BLaER1 treated with 17β-estradiol and CSF1 and Interleukin-3, amounts not matched to agents 10 nM and 100 nM (cell line): ENCODE results near the gene AKT1.

ENCODE experiments used
- H3K27ac ChIP-seq, 11 experiments: shearing (Covaris generic); formaldehyde crosslinking; 2 replicates each; pipeline ENCODE4 v1.8.1; 2022
- H3K27me3 ChIP-seq, 11 experiments: shearing (Covaris generic); formaldehyde crosslinking; 2 replicates each; pipeline ENCODE4 v1.8.1; 2022
- H3K36me3 ChIP-seq, 11 experiments: shearing (Covaris generic); formaldehyde crosslinking; 2 replicates each; pipeline ENCODE4 v1.8.1; 2022
- H3K4me1 ChIP-seq, 10 experiments: shearing (Covaris generic); formaldehyde crosslinking; 2 replicates each; pipeline ENCODE4 v1.8.1; 2022
- H3K4me2 ChIP-seq, 11 experiments: shearing (Covaris generic); formaldehyde crosslinking; 2 replicates each; pipeline ENCODE4 v1.8.1; 2022
- H3K4me3 ChIP-seq, 10 experiments: shearing (Covaris generic); formaldehyde crosslinking; 2 replicates each; pipeline ENCODE4 v1.8.1; 2022
- H3K9ac ChIP-seq, 11 experiments: shearing (Covaris generic); formaldehyde crosslinking; 2 replicates each; pipeline ENCODE4 v1.8.1; 2022
- H3K9me3 ChIP-seq, 11 experiments: shearing (Covaris generic); formaldehyde crosslinking; replicated peaks in 1 of 11; 2 replicates each; pipeline ENCODE4 v1.8.1; 2022
- H4K20me1 ChIP-seq, 11 experiments: shearing (Covaris generic); formaldehyde crosslinking; 2 replicates each; pipeline ENCODE4 v1.8.1; 2022
- Cebpa-rat ChIP-seq, 11 experiments: shearing (Covaris generic); IDR thresholded peaks; 2 replicates each; pipeline ENCODE4 v1.8.1; 2022

The AKT1 gene

DNA sequence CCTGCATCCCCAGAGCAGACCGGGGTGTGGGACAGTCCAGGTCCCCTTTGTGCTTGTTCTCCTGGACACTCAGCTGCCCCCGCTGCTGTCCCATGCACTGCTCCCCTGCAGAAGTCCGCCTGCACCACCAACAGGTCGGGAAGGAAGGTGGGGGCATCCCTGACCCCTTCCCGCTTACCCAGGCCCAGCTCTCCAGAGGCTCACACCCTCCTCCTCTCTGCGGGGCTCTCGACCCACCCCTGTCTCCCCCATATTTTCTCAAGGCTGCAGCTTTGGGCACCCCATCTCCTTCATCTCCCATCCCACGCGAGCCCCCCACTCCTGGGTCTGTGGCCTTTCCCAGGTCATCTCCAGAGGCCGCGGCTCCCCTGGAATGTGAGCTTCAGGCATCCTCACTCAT is 14.8 kb upstream of the AKT1 start:
- Histone ChIP-seq H3K9ac (0 out of 22 replicates have a peak overlapping the region, but pooled peaks of 1 of the 11 experiments have one; percentile 5), H3K4me2 (no peak overlapping the region), H3K9me3 (no peaks in the 10 kb centered on the region), H3K36me3 (peaks cover 0 to 5% (median 0%) of the 10 kb centered on the region in 11 experiments; a peak in 3 of 22 replicates), H4K20me1 (peaks cover 0 to 19% (median 11%) of the 10 kb centered on the region in 11 experiments; a peak in 14 of 22 replicates), H3K27ac (no peak overlapping the region), H3K27me3 (no peaks in the 10 kb centered on the region), H3K4me1 (peaks cover 22 to 40% (median 29%) of the 10 kb centered on the region in 10 experiments), H3K4me3 (no peak overlapping the region)
- no peak for TF ChIP-seq Cebpa-rat (IDR thresholded peaks at IDR 0.05)

DNA sequence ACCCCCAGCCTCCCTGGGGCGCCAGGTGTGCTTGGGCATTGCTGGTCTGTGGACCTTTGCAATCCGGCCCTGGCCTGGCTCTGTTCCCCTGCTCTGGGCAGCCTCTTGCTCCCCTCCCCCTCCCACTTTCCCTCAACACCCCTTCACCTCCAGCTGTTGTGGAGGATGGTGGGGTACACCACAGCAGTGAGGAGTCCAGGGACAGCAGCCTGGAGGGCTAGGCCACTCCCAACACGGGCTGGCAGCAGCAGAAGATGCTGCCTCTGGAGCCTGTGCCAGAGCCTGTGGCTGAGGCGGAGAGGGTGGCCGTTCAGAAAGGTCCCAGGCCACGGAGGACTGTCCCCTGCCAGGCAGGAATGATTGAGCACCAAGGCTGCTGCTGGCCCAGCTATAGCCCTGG is 12.9 kb upstream of the AKT1 start:
- Histone ChIP-seq H3K36me3 (peaks cover 0 to 5% (median 0%) of the 10 kb centered on the region in 11 experiments; a peak in 2 of 22 replicates), H3K9ac (no peak overlapping the region), H3K4me3 (no peak overlapping the region), H3K9me3 (no peaks in the 10 kb centered on the region), H4K20me1 (peaks cover 0 to 30% (median 17%) of the 10 kb centered on the region in 11 experiments; a peak in 15 of 22 replicates), H3K27me3 (no peaks in the 10 kb centered on the region), H3K4me2 (no peak overlapping the region), H3K4me1 (peaks cover 28 to 40% (median 30%) of the 10 kb centered on the region in 10 experiments), H3K27ac (no peak overlapping the region)
- TF ChIP-seq Cebpa-rat (IDR thresholded peaks at IDR 0.05), result no peak

DNA sequence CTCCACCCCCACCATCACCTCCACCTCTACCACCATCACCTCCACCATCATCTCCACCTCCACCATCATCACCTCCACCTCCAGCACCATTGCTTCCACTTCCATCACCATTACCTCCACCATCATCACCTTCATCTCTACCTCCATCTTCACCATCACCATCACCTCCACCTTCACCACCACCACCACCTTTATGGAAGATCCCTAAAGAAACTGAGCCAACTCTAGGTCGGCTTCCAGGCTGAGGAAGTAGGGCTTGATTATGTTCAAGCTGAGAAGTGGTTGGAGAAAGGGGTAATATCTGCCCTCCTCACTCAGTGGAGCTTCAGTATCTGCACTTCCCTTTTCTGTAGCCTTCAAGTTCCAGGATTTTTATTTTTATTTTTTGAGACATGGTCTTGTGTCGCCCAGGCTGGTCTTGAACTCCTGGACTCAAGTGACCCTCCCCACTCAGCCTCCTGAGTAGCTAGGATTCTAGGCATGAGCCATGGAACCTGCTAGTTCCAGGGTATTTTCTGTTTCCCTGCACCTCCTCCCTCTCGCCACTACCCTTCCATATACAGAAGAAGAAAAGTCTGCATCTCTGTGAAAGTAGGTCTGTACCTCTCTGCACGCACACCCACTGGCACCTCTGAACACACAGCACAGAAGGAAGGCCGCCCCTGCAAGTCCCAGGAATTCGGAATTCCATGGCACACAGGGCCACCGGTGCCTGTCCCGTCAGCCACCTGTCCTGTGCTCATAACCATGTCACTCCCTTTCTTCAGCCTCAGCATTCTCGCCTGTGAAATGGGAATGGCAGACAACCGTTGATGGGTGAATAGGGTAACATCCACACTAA is 11.3 kb upstream of the AKT1 start:
- no peak overlapping the region for H3K4me3 ChIP-seq
- H3K36me3 ChIP-seq, result peaks cover 0 to 5% (median 0%) of the 10 kb centered on the region in 11 experiments; a peak in 2 of 22 replicates
- peaks cover 0 to 44% (median 30%) of the 10 kb centered on the region in 11 experiments; a peak in 18 of 22 replicates for H4K20me1 ChIP-seq
- no peak for TF ChIP-seq Cebpa-rat (IDR thresholded peaks at IDR 0.05)
- H3K9me3 ChIP-seq, result no peaks in the 10 kb centered on the region
- H3K9ac ChIP-seq, result no peak overlapping the region
- peak overlapping the region in 2 of 11 experiments; percentile 41 to 54; a peak in 4 of 22 replicates for H3K4me2 ChIP-seq
- no peak overlapping the region; a peak in 1 of 22 replicates for H3K27ac ChIP-seq
- peaks cover 44 to 53% (median 45%) of the 10 kb centered on the region in 10 experiments for H3K4me1 ChIP-seq
- 0 out of 22 replicates have a peak, but pooled peaks cover 0 to 2% (median 0%) of the 10 kb centered on the region in 11 experiments for H3K27me3 ChIP-seq

DNA sequence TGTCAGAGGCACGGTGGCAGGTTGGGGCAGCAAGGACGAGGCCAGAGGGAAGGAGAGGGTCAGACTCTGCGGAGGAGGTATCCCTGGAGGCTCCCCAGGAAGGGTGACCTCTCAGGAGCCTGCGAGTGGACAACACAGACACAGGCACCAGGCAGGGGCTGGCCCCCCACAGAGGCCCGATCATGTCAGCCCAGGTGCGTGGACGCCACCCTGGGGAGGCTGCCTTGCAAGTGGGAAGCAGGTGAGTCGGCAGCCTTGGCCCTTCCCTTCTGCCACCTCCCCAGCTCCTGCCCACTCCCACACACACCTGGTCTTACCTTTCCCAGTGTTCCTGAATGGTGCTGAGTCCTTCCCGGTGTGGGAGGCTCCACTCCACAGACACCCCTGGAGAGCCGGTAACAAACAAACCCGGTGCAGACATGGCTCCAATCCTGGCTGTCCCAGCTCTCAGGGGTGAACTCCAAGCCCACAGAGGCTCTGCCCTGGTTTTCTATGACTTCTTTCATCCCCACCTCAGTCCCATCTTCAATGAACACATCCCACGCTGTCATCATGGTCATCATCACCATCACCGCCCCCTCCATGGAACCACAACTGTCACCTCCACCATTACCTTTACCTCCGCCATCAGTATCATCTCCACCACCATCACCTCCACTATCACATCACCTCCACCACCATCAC is 10.5 kb upstream of the AKT1 start:
- TF ChIP-seq Cebpa-rat (IDR thresholded peaks at IDR 0.05), result no peak
- H3K36me3 ChIP-seq, result peaks cover 0 to 3% (median 0%) of the 10 kb centered on the region in 11 experiments; a peak in 2 of 22 replicates
- peak overlapping the region in 2 of 11 experiments; percentile 36 to 47; a peak in 4 of 22 replicates for H3K27ac ChIP-seq

DNA sequence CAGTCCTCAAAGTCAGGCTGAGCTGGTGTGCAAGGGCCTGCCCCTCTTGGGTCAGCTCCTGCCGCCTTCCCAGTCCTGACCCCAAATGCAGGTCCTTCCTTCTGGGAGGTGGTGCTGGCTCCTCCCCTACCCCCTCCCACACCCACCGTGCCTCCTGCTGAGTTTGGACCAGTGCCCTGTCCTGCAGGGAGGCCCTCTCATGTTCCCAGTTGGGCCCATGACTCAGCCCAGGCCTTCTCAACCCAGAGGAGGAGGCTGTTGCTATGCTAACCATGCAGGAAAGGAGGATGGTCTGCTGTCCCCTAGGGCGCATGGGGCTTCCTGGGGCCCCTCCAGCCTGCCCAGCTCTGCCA is 9.8 kb upstream of the AKT1 start:
- no peak for TF ChIP-seq Cebpa-rat (IDR thresholded peaks at IDR 0.05)
- no peaks in the 10 kb centered on the region; a peak in 1 of 22 replicates for H3K36me3 ChIP-seq
- H4K20me1 ChIP-seq, result peaks cover 0 to 53% (median 38%) of the 10 kb centered on the region in 11 experiments; a peak in 19 of 22 replicates
- 0 out of 22 replicates have a peak, but pooled peaks cover 0 to 7% (median 0%) of the 10 kb centered on the region in 11 experiments for H3K27me3 ChIP-seq
- peak overlapping the region; percentile 42 to 100 (median 84) for H3K4me2 ChIP-seq
- H3K9ac ChIP-seq, result peak overlapping the region in 5 of 11 experiments; percentile 4 to 44 (median 41); a peak in 6 of 22 replicates
- H3K9me3 ChIP-seq, result no peaks in the 10 kb centered on the region
- H3K4me1 ChIP-seq, result peaks cover 53 to 62% (median 54%) of the 10 kb centered on the region in 10 experiments
- no peak overlapping the region for H3K4me3 ChIP-seq
- H3K27ac ChIP-seq, result peak overlapping the region in 2 of 11 experiments; percentile 36 to 47; a peak in 4 of 22 replicates

More for the DNA sequence above, 10.5 kb upstream of the AKT1 start:
- H3K4me2 ChIP-seq, result peak overlapping the region; percentile 42 to 100 (median 84)
- no peaks in the 10 kb centered on the region for H3K9me3 ChIP-seq
- H4K20me1 ChIP-seq, result peaks cover 0 to 51% (median 38%) of the 10 kb centered on the region in 11 experiments; a peak in 19 of 22 replicates
- H3K4me1 ChIP-seq, result peaks cover 51 to 60% (median 53%) of the 10 kb centered on the region in 10 experiments
- peak overlapping the region in 5 of 11 experiments; percentile 4 to 44 (median 41); a peak in 6 of 22 replicates for H3K9ac ChIP-seq
- H3K4me3 ChIP-seq, result no peak overlapping the region
- H3K27me3 ChIP-seq, result 0 out of 22 replicates have a peak, but pooled peaks cover 0 to 7% (median 0%) of the 10 kb centered on the region in 11 experiments

DNA sequence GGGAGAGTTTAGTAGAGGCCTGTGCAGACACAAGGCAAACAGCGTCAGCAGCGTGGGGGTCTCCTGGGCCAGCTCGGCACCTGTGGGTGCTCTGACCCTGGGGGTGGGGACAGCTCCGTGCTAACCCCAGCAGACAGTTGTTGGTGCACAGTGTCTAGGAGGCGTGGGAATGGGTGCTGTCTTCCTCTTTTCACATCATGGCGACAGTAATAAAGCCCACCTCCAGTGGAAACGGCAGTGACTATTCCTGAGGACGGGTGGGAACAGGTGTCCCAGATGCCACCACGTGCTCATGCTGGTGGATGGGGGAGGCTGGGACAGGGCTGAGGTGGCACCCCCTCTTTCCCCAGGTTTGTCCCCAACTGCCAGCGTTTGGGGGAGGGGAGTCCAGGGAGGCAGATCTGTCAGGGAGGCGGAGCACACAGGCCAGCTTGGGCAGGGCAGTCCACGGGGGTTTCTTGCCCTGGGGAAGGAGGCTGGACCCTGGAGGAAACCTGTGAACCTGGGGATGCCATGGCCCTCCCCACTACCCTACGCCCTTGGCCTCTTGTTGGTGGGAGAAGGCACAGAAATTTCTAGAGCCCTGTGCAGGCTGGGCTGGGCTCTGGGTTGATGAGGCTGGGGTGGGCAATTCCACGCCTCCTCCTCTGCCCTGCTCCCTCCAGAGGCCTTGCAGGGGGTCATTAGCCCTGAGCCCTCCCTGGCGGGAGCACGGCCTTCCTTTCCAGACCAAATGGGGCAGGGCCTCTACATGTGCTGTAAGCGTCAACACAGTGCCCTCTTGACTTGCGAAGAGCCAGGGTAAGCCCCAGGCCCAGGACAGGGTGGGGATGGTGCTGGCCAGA is 9.2 kb upstream of the AKT1 start:
- H3K27me3 ChIP-seq, result 0 out of 22 replicates have a peak, but pooled peaks cover 0 to 7% (median 0%) of the 10 kb centered on the region in 11 experiments
- H3K4me2 ChIP-seq, result peak overlapping the region; percentile 42 to 100 (median 84)
- H3K27ac ChIP-seq, result peak overlapping the region in 2 of 11 experiments; percentile 23 to 47; a peak in 2 of 22 replicates
- H3K36me3 ChIP-seq, result no peaks in the 10 kb centered on the region; a peak in 1 of 22 replicates
- no peaks in the 10 kb centered on the region for H3K9me3 ChIP-seq
- no peak for TF ChIP-seq Cebpa-rat (IDR thresholded peaks at IDR 0.05)
- peak overlapping the region in 4 of 11 experiments; percentile 29 to 49 (median 43); a peak in 6 of 22 replicates for H3K9ac ChIP-seq
- peaks cover 58 to 67% (median 60%) of the 10 kb centered on the region in 10 experiments for H3K4me1 ChIP-seq
- no peak overlapping the region; a peak in 1 of 20 replicates for H3K4me3 ChIP-seq
- peaks cover 0 to 53% (median 38%) of the 10 kb centered on the region in 11 experiments; a peak in 19 of 22 replicates for H4K20me1 ChIP-seq

DNA sequence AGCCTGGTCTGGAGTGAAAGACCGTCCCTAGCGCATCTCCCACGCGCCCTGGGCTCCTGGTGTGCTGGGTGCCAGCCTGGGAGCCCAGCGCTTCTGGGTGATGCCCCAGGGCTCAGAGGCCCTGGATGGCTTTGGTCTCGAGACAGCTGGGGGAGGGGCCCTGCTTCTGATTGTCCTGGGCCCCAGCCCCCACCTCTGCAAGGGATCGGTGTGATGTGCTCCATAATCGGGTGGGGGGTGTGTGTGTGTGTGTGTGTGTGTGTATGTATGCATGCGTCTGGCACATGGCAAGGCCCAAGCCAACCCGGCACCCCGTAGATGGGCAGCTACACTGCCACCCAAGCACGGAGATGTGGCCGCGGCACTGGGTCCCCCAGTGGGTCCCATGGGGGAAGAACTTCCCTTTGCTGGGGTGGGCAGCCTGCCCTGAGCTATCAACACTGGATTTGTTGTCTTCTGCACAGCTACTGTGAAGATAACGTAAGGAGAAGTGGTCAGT is 8.4 kb upstream of the AKT1 start:
- Histone ChIP-seq H3K9me3 (no peaks in the 10 kb centered on the region), H3K27ac (no peak overlapping the region), H3K27me3 (peaks cover 0 to 7% (median under 1%) of the 10 kb centered on the region in 11 experiments; a peak in 4 of 22 replicates), H3K36me3 (no peaks in the 10 kb centered on the region), H3K4me1 (peaks cover 60 to 74% (median 66%) of the 10 kb centered on the region in 10 experiments), H3K4me3 (no peak overlapping the region), H3K9ac (peak overlapping the region in 3 of 11 experiments; percentile 29 to 49 (median 41); a peak in 4 of 22 replicates), H4K20me1 (peaks cover 0 to 53% (median 38%) of the 10 kb centered on the region in 11 experiments; a peak in 19 of 22 replicates), H3K4me2 (peak overlapping the region; percentile 42 to 100 (median 84))
- TF ChIP-seq Cebpa-rat (IDR thresholded peaks at IDR 0.05), result no peak
